ENCODE data around the gene GLIS1. TPM values are rescaled to one million over a fixed set of nuclear protein-coding genes. Genes with fewer than 3 reads are reported as not detected.
"Not testable (repeated sequence)": the region's sequence is repeated elsewhere in the genome, so short reads cannot be mapped to it uniquely, and the experiment has no call there.

Gene GLIS1
- total RNA-seq, 2 experiments from 2014 or later: not detected

DNA sequence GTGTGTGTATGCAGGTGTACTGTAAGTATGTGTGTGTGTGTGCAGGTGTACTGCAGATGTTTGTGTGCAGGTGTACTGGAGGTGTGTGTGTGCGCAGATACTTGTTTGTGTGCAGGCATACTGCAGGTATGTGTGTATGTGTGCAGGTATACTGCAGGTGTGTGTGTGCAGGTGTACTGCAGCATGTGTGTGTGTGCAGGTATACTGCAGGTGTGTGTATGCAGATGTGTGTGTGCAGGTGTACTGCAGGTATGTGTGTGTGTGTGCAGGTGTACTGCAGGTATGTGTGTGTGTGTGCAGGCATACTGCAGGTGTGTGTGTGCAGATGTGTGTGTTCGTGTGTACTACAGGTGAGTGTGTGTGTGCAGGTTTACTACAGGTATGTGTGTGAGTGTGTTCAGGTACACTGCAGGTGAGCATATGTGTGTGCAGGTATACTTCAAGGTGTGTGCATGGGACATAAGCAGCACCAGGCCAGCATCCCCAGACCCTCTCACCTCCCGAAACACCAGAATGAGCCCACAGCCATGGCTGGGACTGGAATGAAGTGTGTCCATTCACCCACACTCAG is 182.2 kb downstream of the GLIS1 start:
- DNase-seq: no peak
- H3K36me3 Mint-ChIP-seq (ENCODE audit: low read depth): no peaks in the 10 kb centered on the region
- H3K9me3 Mint-ChIP-seq: no peaks in the 10 kb centered on the region
- no peak overlapping the region for H3K4me3 Mint-ChIP-seq
- H3K27ac Mint-ChIP-seq: no peak overlapping the region
- ChIA-PET POLR2A (no interaction called here), CTCF (no interaction called here)
- no peaks in the 10 kb centered on the region for H3K27me3 Mint-ChIP-seq
- H3K4me1 Mint-ChIP-seq: peaks cover under 1% of the 10 kb centered on the region

DNA sequence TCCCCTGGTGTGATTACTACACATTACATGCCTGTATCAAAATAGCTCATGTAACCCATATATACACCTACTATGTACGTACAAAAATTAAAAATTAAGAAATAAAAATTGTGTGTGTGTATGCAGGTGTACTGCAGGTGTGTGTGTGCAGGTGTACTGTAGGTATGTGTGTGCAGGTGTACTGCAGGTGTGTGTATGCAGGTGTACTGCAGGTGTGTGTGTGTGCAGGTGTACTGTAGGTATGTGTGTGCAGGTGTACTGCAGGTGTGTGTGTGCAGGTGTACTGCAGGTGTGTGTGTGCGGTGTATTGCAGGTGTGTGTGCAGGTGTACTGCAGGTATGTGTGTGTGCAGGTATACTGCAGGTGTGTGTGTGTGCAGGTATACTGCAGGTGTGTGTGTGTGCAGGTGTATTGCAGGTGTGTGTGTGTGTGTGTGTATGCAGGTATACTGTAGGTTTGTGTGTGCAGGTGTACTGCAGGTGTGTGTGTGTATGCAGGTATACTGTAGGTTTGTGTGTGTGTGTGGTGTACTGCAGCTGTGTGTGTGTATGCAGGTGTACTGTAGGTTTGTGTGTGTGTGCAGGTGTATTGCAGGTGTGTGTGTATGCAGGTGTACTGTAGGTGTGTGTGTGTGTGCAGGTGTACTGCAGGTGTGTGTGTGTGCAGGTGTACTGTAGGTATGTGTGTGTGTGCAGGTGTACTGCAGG is 183.2 kb downstream of the GLIS1 start:
- H3K4me1 Mint-ChIP-seq; POLR2A ChIA-PET; DNase-seq; H3K36me3 Mint-ChIP-seq (ENCODE audit: low read depth); CTCF ChIA-PET; H3K4me3 Mint-ChIP-seq; H3K27me3 Mint-ChIP-seq; H3K9me3 Mint-ChIP-seq; H3K27ac Mint-ChIP-seq: not testable (repeated sequence)

DNA sequence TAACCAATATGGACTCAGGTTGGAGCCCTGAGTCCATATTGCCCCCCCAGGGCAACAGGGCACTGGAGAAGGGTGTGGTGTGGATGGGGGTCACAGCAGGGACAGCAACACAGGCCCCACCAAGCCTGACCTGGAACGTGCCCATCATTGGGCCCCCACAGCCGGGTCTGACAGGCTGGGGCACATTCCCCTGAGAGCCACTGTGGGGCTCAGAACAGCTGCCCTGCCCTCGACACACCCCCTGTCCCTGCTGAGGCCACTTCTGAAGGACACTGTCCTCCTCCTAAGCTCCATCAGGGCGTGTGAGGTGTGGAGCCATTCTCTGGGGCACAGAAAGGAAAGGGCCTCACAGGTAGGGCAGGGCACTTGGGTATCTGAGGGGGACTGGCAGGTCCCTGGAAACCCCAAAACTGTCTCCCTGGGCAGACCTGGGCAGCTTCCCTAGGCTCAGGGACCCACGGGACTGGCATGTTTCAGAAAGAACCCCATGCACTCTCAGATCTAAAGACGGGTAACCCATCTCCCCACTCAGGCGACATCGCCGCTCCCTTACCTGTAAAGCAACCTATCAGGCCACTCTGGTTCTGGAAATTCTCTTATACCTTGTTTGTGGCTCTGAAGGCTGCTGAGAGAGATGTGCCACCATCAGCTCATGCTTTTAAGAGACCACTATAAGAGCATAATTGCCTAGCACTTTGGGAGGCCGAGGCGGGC is 184.2 kb downstream of the GLIS1 start:
- ChIA-PET CTCF (no interaction called here), POLR2A (no interaction called here)
- Mint-ChIP-seq H3K27ac (no peak overlapping the region), H3K27me3 (no peaks in the 10 kb centered on the region), H3K9me3 (no peaks in the 10 kb centered on the region), H3K4me3 (no peak overlapping the region), H3K36me3 (ENCODE audit: low read depth) (no peaks in the 10 kb centered on the region), H3K4me1 (no peaks in the 10 kb centered on the region)
- no peak for DNase-seq

DNA sequence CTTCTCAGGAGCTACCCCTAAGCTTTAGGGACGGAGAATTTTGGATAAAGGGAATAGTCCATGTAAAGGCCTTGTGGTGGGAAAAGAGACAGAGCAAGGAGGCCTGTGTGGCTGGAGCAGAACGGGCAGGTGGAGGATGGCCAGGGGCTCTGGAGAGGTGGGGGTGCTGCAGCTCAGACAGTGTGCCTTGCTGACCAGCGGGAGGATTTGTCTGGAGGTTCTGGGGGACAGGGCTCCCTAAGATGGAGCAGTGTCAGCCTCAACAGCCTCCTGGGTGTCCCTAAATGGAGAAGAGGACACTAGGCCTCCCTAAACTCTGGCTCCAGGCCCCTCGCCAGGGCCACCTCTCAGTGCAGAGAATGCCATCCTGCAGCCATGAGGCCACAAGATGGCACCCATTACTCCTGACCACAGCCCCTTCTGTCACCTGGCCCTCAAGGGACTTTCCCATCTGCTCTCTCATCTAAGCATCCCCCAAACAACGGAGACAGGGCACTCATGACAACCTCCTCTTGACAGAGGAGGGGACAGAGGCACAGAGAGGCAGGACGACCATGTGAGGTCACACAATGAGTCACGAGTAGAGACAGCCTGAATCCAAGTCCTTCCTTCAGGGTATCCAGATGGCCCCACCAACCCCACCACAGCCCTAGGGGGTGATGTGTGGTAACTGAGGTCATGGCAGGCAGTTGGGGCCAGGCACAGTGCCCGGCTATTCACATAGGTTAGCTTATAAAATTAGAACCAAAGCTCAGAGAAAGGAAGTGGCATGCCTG is 185.0 kb downstream of the GLIS1 start:
- Mint-ChIP-seq H3K27me3 (no peaks in the 10 kb centered on the region), H3K36me3 (ENCODE audit: low read depth) (no peaks in the 10 kb centered on the region), H3K4me1 (no peaks in the 10 kb centered on the region), H3K9me3 (no peaks in the 10 kb centered on the region), H3K4me3 (no peak overlapping the region), H3K27ac (no peak overlapping the region)
- no peak for DNase-seq
- POLR2A ChIA-PET: no interaction called here
- CTCF ChIA-PET: interaction anchor here (1.1 kb wide), 1 partner anchor 32 kb away, joined by 4 read pairs; no protein-coding TSS in a partner anchor

DNA sequence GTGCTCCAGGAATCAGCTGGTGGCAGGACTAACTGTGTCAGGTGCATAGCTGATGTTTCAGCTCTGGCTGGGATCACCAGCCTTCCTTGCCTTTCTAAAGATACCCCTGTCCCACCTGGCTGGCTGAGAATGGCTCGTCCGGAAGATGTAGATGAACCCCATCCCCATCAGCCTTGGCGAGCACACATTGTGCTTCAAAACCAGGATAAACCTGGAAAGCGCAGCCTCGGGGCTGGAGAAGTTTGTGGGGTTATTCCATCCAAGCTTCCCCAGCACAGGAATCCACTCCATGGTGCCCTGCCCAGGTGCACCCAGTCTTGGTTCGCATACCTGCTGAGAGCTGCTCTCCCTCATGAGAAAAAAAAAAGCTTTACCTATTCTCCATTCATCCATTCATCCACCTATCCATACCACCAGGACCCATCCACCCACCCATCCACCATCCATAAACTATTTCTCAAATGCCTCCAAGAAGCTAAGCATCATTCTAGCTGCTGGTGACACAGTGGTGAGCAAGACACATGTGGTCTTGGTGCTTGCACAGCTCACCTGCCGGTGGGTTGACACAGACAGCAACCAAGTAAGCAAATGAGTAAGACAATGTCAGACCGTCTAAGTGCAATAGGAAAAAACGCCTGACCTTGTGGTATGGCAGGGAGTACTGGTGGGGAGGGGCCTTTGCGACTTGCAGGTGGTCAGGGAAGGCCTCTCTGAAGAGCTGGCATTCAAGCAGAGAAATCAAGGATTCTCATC is 185.8 kb downstream of the GLIS1 start:
- Mint-ChIP-seq H3K9me3 (no peaks in the 10 kb centered on the region), H3K27me3 (no peaks in the 10 kb centered on the region), H3K4me3 (no peak overlapping the region), H3K4me1 (no peaks in the 10 kb centered on the region), H3K27ac (no peak overlapping the region), H3K36me3 (ENCODE audit: low read depth) (no peaks in the 10 kb centered on the region)
- DNase-seq: no peak
- CTCF ChIA-PET: interaction anchor here (1.1 kb wide), 1 partner anchor 33 kb away, joined by 4 read pairs; no protein-coding TSS in a partner anchor
- POLR2A ChIA-PET: no interaction called here

DNA sequence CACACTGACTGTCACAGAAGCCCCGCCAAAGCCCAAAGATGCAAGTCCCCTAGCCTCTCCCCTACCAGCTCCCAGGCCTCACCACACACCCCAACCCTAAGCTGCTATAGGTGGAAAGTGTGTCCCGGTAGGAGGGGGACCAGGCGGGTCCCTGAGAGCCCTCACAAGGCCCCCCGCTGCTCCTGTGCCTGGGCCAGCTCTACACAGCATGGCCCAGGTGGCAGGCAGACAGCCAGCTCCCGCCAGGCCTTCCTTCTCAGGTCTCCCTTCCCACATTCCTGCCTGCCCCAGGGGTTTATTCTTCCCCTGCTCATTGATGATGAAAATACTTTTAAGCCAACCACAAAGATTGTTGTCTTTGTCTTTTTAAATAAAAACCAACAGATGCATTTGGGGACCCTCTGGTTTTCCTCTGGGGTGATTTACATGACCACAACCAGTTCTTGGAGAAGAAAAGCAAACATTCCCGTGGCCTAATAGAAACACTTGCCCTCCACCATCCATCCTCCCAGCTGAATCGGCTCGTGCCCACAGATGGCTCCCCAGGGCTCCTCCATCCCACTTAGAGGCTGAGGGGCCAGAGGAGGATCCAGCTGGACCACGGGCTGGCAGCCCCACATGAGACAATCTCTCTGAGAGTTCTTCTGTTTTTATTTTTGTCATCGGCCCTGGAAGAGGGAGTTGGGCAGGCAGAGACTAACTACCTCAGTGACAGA is 186.7 kb downstream of the GLIS1 start:
- no peak for DNase-seq

DNA sequence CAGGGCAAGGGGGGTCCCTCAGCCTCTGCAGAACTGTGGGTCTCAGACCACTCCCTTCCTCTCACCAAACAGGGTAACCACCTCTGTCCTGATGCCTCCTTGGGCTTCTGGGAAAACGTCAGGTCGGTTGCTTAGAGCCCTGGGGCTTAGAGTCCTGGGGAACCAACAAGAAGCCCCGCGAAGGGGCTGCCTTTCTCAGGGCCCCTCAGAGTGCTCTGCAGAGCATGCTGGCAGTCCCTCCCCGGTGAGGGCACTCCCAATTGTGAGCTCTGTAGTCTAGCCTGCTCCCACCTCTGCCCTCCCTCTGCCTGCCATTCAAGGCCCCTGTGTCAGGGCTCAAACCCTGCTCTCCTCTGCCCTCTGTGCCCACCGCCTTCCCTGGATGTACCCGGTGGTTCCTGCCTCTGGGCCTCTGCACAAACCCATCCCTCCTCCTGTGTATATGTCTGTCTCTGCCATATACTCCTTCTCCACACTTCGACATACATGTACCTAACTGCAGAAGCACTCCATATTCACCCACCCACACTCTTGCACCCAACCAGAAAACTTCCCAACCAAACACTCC is 187.5 kb downstream of the GLIS1 start:
- DNase-seq: no peak
- ChIA-PET CTCF (no interaction called here), POLR2A (no interaction called here)
- no peaks in the 10 kb centered on the region for H3K9me3 Mint-ChIP-seq
- H3K27ac Mint-ChIP-seq: no peak overlapping the region
- no peaks in the 10 kb centered on the region for H3K4me1 Mint-ChIP-seq
- no peaks in the 10 kb centered on the region for H3K27me3 Mint-ChIP-seq
- no peak overlapping the region for H3K4me3 Mint-ChIP-seq
- H3K36me3 Mint-ChIP-seq (ENCODE audit: low read depth): no peaks in the 10 kb centered on the region

More for the DNA sequence above, 186.7 kb downstream of the GLIS1 start:
- H3K4me1 Mint-ChIP-seq: no peaks in the 10 kb centered on the region
- H3K27ac Mint-ChIP-seq: no peak overlapping the region
- no peaks in the 10 kb centered on the region for H3K9me3 Mint-ChIP-seq
- H3K36me3 Mint-ChIP-seq (ENCODE audit: low read depth): no peaks in the 10 kb centered on the region
- H3K27me3 Mint-ChIP-seq: no peaks in the 10 kb centered on the region
- ChIA-PET CTCF (no interaction called here), POLR2A (no interaction called here)
- H3K4me3 Mint-ChIP-seq: no peak overlapping the region

DNA sequence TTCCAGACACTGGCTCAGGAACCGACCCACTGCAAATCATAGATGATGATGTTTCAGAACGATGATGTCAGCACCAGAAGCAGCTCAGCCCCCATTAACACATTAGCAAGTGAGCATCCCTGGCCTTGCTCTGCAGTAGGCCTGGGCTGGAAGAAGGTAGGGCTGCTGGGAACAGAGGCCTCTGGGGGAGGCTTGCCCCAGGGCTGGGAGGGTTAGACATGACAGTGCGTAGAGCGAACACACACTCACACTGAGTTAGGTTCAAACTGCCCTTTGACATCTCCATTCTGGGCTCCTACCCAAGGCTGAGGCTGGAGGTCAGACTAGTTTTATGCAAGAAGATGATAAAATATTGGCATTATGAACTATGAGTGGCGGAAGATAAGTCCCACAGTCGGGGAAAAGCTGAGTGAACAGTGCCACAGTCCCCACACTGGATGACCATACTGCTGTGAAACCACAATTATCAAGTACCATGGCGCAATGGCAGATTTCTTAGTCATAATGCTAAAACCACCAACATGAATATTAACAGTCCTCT is 188.7 kb downstream of the GLIS1 start:
- Mint-ChIP-seq H3K4me1 (no peaks in the 10 kb centered on the region), H3K27me3 (no peaks in the 10 kb centered on the region), H3K36me3 (ENCODE audit: low read depth) (no peaks in the 10 kb centered on the region), H3K27ac (no peak overlapping the region), H3K9me3 (no peaks in the 10 kb centered on the region), H3K4me3 (no peak overlapping the region)
- DNase-seq: no peak
- CTCF ChIA-PET: interaction anchor here (1.2 to 1.7 kb wide), 2 partner anchors 13 to 23 kb away, joined by 3 to 4 read pairs; no protein-coding TSS in a partner anchor
- POLR2A ChIA-PET: no interaction called here

DNA sequence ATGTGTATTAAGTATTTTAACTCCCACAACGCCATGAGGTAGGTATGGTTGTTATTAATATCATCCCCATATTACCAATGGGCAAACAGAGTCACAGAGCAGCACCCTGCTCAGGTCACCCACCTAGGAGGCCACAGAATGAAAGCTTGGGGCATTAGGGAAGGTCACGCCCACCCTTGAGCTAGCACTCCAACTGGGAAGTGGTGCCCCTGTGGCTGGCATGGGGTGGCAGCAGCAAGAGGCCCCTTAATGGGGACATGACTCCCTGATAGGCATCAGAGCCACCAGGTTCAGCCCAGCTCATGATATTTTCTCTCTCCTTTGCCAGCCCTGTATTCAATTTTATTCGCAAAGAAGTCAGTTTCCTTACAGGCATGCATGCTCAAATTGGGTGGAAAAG is 189.2 kb downstream of the GLIS1 start:
- no peak for DNase-seq
- CTCF ChIA-PET: interaction anchor here (1.2 to 1.7 kb wide), 2 partner anchors 13 to 24 kb away, joined by 3 to 4 read pairs; no protein-coding TSS in a partner anchor

DNA sequence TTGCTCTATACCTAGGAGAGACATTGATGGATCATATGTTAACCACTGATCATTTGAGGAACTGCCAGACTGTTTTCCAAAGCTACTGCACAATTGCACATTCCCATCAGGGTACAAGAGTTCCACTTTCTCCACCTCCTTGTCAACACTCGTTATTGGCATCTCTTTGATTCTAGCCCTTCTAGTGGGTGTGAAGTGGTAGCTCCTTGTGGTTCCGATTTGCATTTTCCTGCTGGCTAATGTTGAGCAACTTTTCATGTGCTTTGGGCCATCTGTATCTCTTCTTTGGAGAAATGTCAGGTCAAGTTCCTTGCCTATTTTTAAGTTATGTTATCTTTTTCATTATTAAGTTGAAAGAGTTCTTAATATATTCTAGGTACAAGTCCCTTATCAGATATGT is 189.7 kb downstream of the GLIS1 start:
- H3K27me3 Mint-ChIP-seq: no peaks in the 10 kb centered on the region
- no peaks in the 10 kb centered on the region for H3K36me3 Mint-ChIP-seq (ENCODE audit: low read depth)
- H3K4me3 Mint-ChIP-seq: no peak overlapping the region
- no peak overlapping the region for H3K27ac Mint-ChIP-seq
- no peaks in the 10 kb centered on the region for H3K9me3 Mint-ChIP-seq
- CTCF ChIA-PET: interaction anchor here (1.7 kb wide), 1 partner anchor 12 kb away, joined by 4 read pairs; no protein-coding TSS in a partner anchor
- POLR2A ChIA-PET: no interaction called here
- no peaks in the 10 kb centered on the region for H3K4me1 Mint-ChIP-seq
- no peak for DNase-seq

More for the DNA sequence above, 189.2 kb downstream of the GLIS1 start:
- Mint-ChIP-seq H3K36me3 (ENCODE audit: low read depth) (no peaks in the 10 kb centered on the region), H3K27me3 (no peaks in the 10 kb centered on the region), H3K9me3 (no peaks in the 10 kb centered on the region), H3K4me1 (no peaks in the 10 kb centered on the region), H3K4me3 (no peak overlapping the region), H3K27ac (no peak overlapping the region)
- POLR2A ChIA-PET: no interaction called here

DNA sequence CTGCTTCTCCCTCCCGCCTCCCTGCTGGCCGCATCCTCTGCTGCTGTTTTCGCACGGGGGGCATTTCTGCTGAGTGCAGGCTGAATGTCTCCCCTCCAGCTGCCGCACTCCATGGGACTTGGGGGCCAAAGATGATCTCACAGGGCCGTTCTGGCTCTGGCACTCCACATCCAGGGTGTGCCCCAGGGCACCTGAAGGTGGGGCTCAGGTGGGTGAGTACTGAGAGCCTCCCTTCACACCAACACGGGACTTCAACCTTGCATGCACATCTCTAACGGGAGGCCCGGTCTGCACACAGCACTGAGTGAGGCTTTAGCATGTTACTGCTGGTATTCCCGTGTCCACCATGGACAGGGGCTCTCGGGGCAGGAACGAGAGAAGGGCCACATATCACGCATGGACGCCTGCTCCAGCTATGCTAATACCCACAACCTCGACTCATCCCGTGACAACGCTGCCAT is 190.9 kb downstream of the GLIS1 start:
- H3K27ac Mint-ChIP-seq: no peak overlapping the region
- DNase-seq: no peak
- no peak overlapping the region for H3K4me3 Mint-ChIP-seq
- ChIA-PET POLR2A (no interaction called here), CTCF (interaction anchor here (1.1 kb wide), 1 partner anchor 25 kb away, joined by 3 read pairs; no protein-coding TSS in a partner anchor)
- H3K27me3 Mint-ChIP-seq: no peaks in the 10 kb centered on the region
- H3K4me1 Mint-ChIP-seq: no peaks in the 10 kb centered on the region
- H3K36me3 Mint-ChIP-seq (ENCODE audit: low read depth): no peaks in the 10 kb centered on the region
- H3K9me3 Mint-ChIP-seq: no peaks in the 10 kb centered on the region
